GM12878 (cell line): ENCODE data around the gene GNPTAB. TPM values are rescaled to one million over a fixed set of nuclear protein-coding genes. Genes with fewer than 3 reads are reported as not detected.

ENCODE experiments used
- ATAC-seq: fragments of 200-7000 bp; cut with Tn5 transposase; 3 replicates; pipeline ENCODE4 v1.9.1; 2020; ENCODE audit warnings: mild to moderate bottlenecking, moderate library complexity
- BruUV-seq: library from RNA; stranded (reverse); fragments of 400-500 nt; replicated peaks from 2 replicates; lab custom pipeline; 2021; lab: Mats Ljungman, UMichigan
- CTCF ChIA-PET: fragments of 300-600 bp; sonication (Branson Sonifier 250); formaldehyde crosslinking; extraction: SDS; loops from one replicate; lab custom pipeline; 2021; ENCODE audit warnings: inconsistent platforms; lab: Yijun Ruan, JAX
- POLR2A ChIA-PET: fragments of 350-600 bp; formaldehyde crosslinking; extraction: SDS; loops from one replicate; lab custom pipeline; 2021; ENCODE audit warnings: inconsistent platforms; lab: Charles Lee
- RAD21 ChIA-PET: fragments of 300-600 bp; sonication (Branson Sonifier 250); formaldehyde crosslinking; loops from one replicate; lab custom pipeline; 2023; ENCODE audit warnings: antibody characterized with exemption; ENCODE audit not compliant: unreplicated experiment; lab: Charles Lee
- SMC1A ChIA-PET: fragments of 300-600 bp; sonication (Branson Sonifier 250); formaldehyde crosslinking; loops from one replicate; lab custom pipeline; 2023; ENCODE audit not compliant: unreplicated experiment, uncharacterized antibody; lab: Charles Lee
- DNase-seq: peaks from one replicate; pipeline ENCODE4 v3.0.0-alpha.2; 2011; ENCODE audit warnings: low read depth, low spot score
- FAIRE-seq: peaks from 3 replicates; lab custom pipeline; 2011; peaks lifted over from hg19 to GRCh38; lab: Jason Lieb, UNC
- H2AFZ ChIP-seq: 2 replicates; pipeline ENCODE4 v1.6.0; 2011; ENCODE audit warnings: low read depth, low read length, control low read depth; ENCODE audit not compliant: control insufficient read depth
- H3K27ac ChIP-seq: 2 replicates; pipeline ENCODE4 v1.5.1; 2011; ENCODE audit warnings: control low read depth; ENCODE audit not compliant: control insufficient read depth, insufficient read depth
- H3K27me3 ChIP-seq, 2 experiments: replicated peaks in 1 of 2; 2 replicates each; pipeline versions ENCODE4 v1.6.0 to v1.6.1; 2011; ENCODE audit warnings: low read length in 1 of 2; ENCODE audit not compliant: control insufficient read depth in 2 of 2, insufficient read depth in 2 of 2
- H3K36me3 ChIP-seq, 2 experiments: 2 replicates each; pipeline ENCODE4 v1.5.1; 2011; ENCODE audit warnings: low read length in 1 of 2; ENCODE audit not compliant: control insufficient read depth in 2 of 2, insufficient read depth in 2 of 2
- H3K4me1 ChIP-seq: 2 replicates; pipeline ENCODE4 v1.6.1; 2011; ENCODE audit warnings: mild to moderate bottlenecking, low read length, moderate library complexity, mixed read lengths; ENCODE audit not compliant: control insufficient read depth, insufficient read depth
- H3K4me2 ChIP-seq: 2 replicates; pipeline ENCODE4 v1.6.0; 2011; ENCODE audit warnings: control low read depth; ENCODE audit not compliant: control insufficient read depth, insufficient read depth
- H3K4me3 ChIP-seq: fragments of 200-600 bp; sonication (generic); 2 replicates; pipeline ENCODE4 v1.5.1; 2016
- H3K79me2 ChIP-seq: 2 replicates; pipeline ENCODE4 v1.6.0; 2011; ENCODE audit warnings: low read length; ENCODE audit not compliant: control insufficient read depth, insufficient read depth
- H3K9ac ChIP-seq: 2 replicates; pipeline ENCODE4 v1.8.0; 2011; ENCODE audit warnings: low read length, control low read depth, mixed read lengths; ENCODE audit not compliant: control insufficient read depth, insufficient read depth
- H3K9me3 ChIP-seq: replicated peaks from 3 replicates; pipeline ENCODE4 v1.5.1; 2011; ENCODE audit warnings: mild to moderate bottlenecking, low read length; ENCODE audit not compliant: control insufficient read depth, insufficient read depth
- H4K20me1 ChIP-seq: 2 replicates; pipeline ENCODE4 v1.6.0; 2011; ENCODE audit not compliant: control insufficient read depth, insufficient read depth
- DPF2 ChIP-seq: fragments of 450-650 bp; IDR thresholded peaks from 2 replicates; pipeline ENCODE4 v1.6.1; 2017; ENCODE audit warnings: mild to moderate bottlenecking
- MYC ChIP-seq: IDR thresholded peaks from 2 replicates; pipeline ENCODE4 v1.6.1; 2011; ENCODE audit warnings: mild to moderate bottlenecking, low read length, moderate library complexity, inconsistent platforms; ENCODE audit not compliant: insufficient read depth, insufficient replicate concordance, insufficient read length, severe bottlenecking
- POLR2A ChIP-seq: IDR thresholded peaks from 2 replicates; pipeline ENCODE4 v1.6.1; 2011; ENCODE audit warnings: low read depth, mild to moderate bottlenecking, low read length
- SKIL ChIP-seq: fragments of 450-650 bp; IDR thresholded peaks from 2 replicates; pipeline ENCODE4 v1.6.1; 2017; ENCODE audit warnings: mild to moderate bottlenecking, low read depth, inconsistent platforms; ENCODE audit not compliant: poor library complexity, severe bottlenecking
- TCF12 ChIP-seq: IDR thresholded peaks from 2 replicates; pipeline ENCODE4 v1.6.1; 2011; ENCODE audit warnings: low read depth, mild to moderate bottlenecking, low read length
- USF2 ChIP-seq: IDR thresholded peaks from 2 replicates; pipeline ENCODE4 v1.6.1; 2011; ENCODE audit warnings: low read depth, low read length, improper control_type of control experiment, borderline replicate concordance
- ZSCAN29 ChIP-seq: fragments of 450-650 bp; IDR thresholded peaks from 2 replicates; pipeline ENCODE4 v1.6.1; 2017; ENCODE audit warnings: mild to moderate bottlenecking, moderate library complexity
- WGBS: methylation state at CpG from one replicate; pipeline ENCODE4 v1.1.6; 2016; ENCODE audit warnings: low lambda C conversion rate; ENCODE audit not compliant: insufficient replicate concordance, insufficient coverage; ENCODE audit errors: missing lambda C conversion rate; 5-methylcytosine and 5-hydroxymethylcytosine counted together
- in situ Hi-C: fragments of 300-500 bp; cut with MboI; formaldehyde crosslinking; loops from 9 replicates; pipeline ENCODE4 v1.14.3; 2018; ENCODE audit warnings: mixed read lengths
- intact Hi-C: fragments of 100-400 bp; cut with micrococcal nuclease; formaldehyde crosslinking; loops from one replicate; pipeline ENCODE4 v1.14.2; 2022; ENCODE audit not compliant: unreplicated experiment
- polyA plus RNA-seq, 11 experiments: library from polyadenylated mRNA; depleted of rRNA in 4 of 11; unstranded in 6 of 11; stranded (reverse) in 5 of 11; fragments of >200 nt; fragmentation: Nextera tagmentation in 4 of 11; fragmentation: Illumina TruSeq in 1 of 11; extraction: Ambion mirVana in 4 of 11; extraction: Trizol in 1 of 11; gene quantifications; 1 replicate in 1 of 11; 2 replicates in 10 of 11; pipeline versions ENCODE4 v1.2.1 to v1.2.3, GENCODE V29; 2011 to 2016; ENCODE audit warnings: inconsistent platforms in 2 of 11, missing spikeins in 2 of 11, low read depth in 1 of 11
- total RNA-seq, 4 experiments: library from RNA; depleted of rRNA in 3 of 4; stranded (reverse); fragments of >200 nt in 3 of 4; fragmentation: Illumina TruSeq in 1 of 4; extraction: Trizol in 1 of 4; gene quantifications; 2 replicates each; pipeline versions ENCODE4 v1.2.1 to v1.2.3, GENCODE V29; 2013 to 2021
- TF ChIP-seq, protein P1 (sequence below): fragments of 450-650 bp; IDR thresholded peaks from 2 replicates; pipeline ENCODE4 v1.6.1; 2017; ENCODE audit warnings: mild to moderate bottlenecking

Gene GNPTAB
- total and polyA plus RNA-seq, 10 of the 15 experiments (the other 5 are each of a cell fraction or from before 2014, with no cell fraction given), result 9.8 to 38.9 (median 35.3) TPM

DNA sequence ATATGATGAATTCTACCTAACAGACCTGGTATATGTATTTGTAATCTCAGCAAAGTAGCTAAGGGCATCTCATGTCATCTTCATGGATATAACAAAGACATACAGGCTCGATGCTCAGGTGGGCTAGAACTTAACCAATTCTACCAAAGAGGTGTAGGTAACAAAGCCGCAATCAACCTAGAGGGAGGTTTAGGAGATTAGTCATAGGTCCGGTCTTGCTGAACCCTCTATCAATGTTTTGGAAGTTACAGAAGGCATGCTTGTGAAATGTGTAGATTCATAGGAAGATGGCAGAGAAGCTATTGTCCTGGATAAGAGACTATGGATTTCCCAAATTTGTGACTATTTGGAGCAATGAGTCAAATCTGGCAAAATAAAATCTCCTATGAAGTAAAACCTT lies 48.9 kb downstream of the GNPTAB start:
- no peak; the same call in 2 of the 3 replicates for ATAC-seq
- no peak overlapping the region for H3K9ac ChIP-seq
- SMC1A ChIA-PET, result interaction anchor here (3.0 to 4.0 kb wide), 3 partner anchors 44 to 59 kb away, joined by 13 to 30 read pairs (median 17); partner anchors contain the start of gene GNPTAB
- H3K79me2 ChIP-seq, result no peaks in the 10 kb centered on the region
- H3K27me3 ChIP-seq, result no peaks in the 10 kb centered on the region
- RAD21 ChIA-PET, result interaction anchor here (0.9 to 1.1 kb wide), 2 partner anchors 48 to 57 kb away, joined by 3 read pairs; no protein-coding TSS in a partner anchor
- no peak overlapping the region for H3K27ac ChIP-seq
- H3K4me1 ChIP-seq, result no peaks in the 10 kb centered on the region
- in situ Hi-C loops, result no loop called here
- H3K4me3 ChIP-seq, result no peak overlapping the region
- no peak for DNase-seq
- no TSS peak for BruUV-seq
- CTCF ChIA-PET, result interaction anchor here (1.4 to 7.6 kb wide), 4 partner anchors 9 to 58 kb away, joined by 6 to 63 read pairs (median 26); partner anchors contain the start of gene GNPTAB
- TF ChIP-seq POLR2A, result no peak
- no peak for TF ChIP-seq MYC
- TF ChIP-seq, protein P1, sequence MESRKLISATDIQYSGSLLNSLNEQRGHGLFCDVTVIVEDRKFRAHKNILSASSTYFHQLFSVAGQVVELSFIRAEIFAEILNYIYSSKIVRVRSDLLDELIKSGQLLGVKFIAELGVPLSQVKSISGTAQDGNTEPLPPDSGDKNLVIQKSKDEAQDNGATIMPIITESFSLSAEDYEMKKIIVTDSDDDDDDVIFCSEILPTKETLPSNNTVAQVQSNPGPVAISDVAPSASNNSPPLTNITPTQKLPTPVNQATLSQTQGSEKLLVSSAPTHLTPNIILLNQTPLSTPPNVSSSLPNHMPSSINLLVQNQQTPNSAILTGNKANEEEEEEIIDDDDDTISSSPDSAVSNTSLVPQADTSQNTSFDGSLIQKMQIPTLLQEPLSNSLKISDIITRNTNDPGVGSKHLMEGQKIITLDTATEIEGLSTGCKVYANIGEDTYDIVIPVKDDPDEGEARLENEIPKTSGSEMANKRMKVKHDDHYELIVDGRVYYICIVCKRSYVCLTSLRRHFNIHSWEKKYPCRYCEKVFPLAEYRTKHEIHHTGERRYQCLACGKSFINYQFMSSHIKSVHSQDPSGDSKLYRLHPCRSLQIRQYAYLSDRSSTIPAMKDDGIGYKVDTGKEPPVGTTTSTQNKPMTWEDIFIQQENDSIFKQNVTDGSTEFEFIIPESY, result no peak
- TF ChIP-seq USF2, result no peak
- TF ChIP-seq ZSCAN29, result no peak
- TF ChIP-seq TCF12, result no peak
- no peak for TF ChIP-seq DPF2
- TF ChIP-seq SKIL, result no peak
- no peak overlapping the region for H2AFZ ChIP-seq
- peaks cover 6 to 9% of the 10 kb centered on the region in 2 experiments; a peak in 3 of 4 replicates for H3K36me3 ChIP-seq
- intact Hi-C loops, result no loop called here
- FAIRE-seq, result no peak
- no peaks in the 10 kb centered on the region for H3K9me3 ChIP-seq
- 38% methylated on average over 3 of the region's 3 CpGs for WGBS
- POLR2A ChIA-PET, result interaction anchor here (1.8 kb wide), 1 partner anchor 12 kb away, joined by 5 read pairs; no protein-coding TSS in a partner anchor
- H3K4me2 ChIP-seq, result no peak overlapping the region
- H4K20me1 ChIP-seq, result no peaks in the 10 kb centered on the region
